HCT116 (cell line): ENCODE measurements around the gene PPP6R3. TPM values are rescaled to one million over a fixed set of nuclear protein-coding genes. Genes with fewer than 3 reads are reported as not detected.

Experiments
- ATAC-seq: fragments of 200-7000 bp; cut with Tn5 transposase; 2 replicates; pipeline ENCODE4 v1.9.1; 2020; ENCODE audit warnings: mild to moderate bottlenecking, moderate library complexity
- BruUV-seq: library from RNA; stranded (reverse); fragments of 400-500 nt; replicated peaks from 2 replicates; lab custom pipeline; 2021; lab: Mats Ljungman, UMichigan
- CTCF ChIA-PET: fragments of 300-600 bp; sonication (Branson Sonifier 250); formaldehyde crosslinking; loops from one replicate; lab custom pipeline; 2021; ENCODE audit warnings: antibody characterized with exemption; lab: Charles Lee
- POLR2A ChIA-PET: fragments of 300-600, 350-600 bp; sonication (Branson Sonifier 250); formaldehyde crosslinking; loops from one replicate; lab custom pipeline; 2021; ENCODE audit warnings: antibody characterized with exemption; lab: Charles Lee
- RAD21 ChIA-PET, 2 experiments: fragments of 300-600 bp; sonication (Branson Sonifier 250); formaldehyde crosslinking; loops; one replicate each; lab custom pipeline; 2023; ENCODE audit warnings: low total read pairs in 2 of 2; ENCODE audit not compliant: uncharacterized antibody in 2 of 2, unreplicated experiment in 2 of 2, low non-redundant PET in 1 of 2; lab: Charles Lee
- DNase-seq: peaks from one replicate; pipeline ENCODE4 v3.0.0-alpha.2; 2010; ENCODE audit warnings: low read depth, low spot score
- H2AFZ ChIP-seq: fragments of 200-600 bp; shearing (Covaris generic), sonication (generic); 2 replicates; pipeline ENCODE4 v1.6.1; 2017; ENCODE audit warnings: low read depth, mixed run types, mixed read lengths, antibody characterized with exemption, low read length; ENCODE audit not compliant: poor library complexity, severe bottlenecking
- H3K27ac ChIP-seq: 2 replicates; pipeline ENCODE4 v1.5.1; 2012; ENCODE audit warnings: low read depth, low read length
- H3K27me3 ChIP-seq: fragments of 200-600 bp; sonication (generic); 2 replicates; pipeline ENCODE4 v1.6.1; 2016; ENCODE audit warnings: mixed run types, low read length, mixed read lengths; ENCODE audit not compliant: insufficient read depth
- H3K36me3 ChIP-seq, 2 experiments: fragments of 200-500 bp in 1 of 2; fragments of 200-600 bp in 1 of 2; sonication (Bioruptor generic) in 1 of 2; sonication (generic) in 1 of 2; 2 replicates each; pipeline versions ENCODE4 v1.5.1 to v1.6.1; 2014 to 2016; ENCODE audit warnings: low read length in 2 of 2, inconsistent platforms in 1 of 2, mixed read lengths in 1 of 2, mixed run types in 1 of 2; ENCODE audit not compliant: insufficient read depth in 2 of 2, control insufficient read depth in 1 of 2
- H3K4me1 ChIP-seq, 2 experiments: fragments of 200-600 bp in 1 of 2; sonication (generic) in 1 of 2; 2 replicates each; pipeline versions ENCODE4 v1.5.1 to v1.6.1; 2012 to 2017; ENCODE audit warnings: low read length in 2 of 2, inconsistent platforms in 1 of 2, mild to moderate bottlenecking in 1 of 2, mixed read lengths in 1 of 2, mixed run types in 1 of 2, moderate library complexity in 1 of 2; ENCODE audit not compliant: insufficient read depth in 2 of 2, control insufficient read depth in 1 of 2
- H3K4me2 ChIP-seq: fragments of 200-600 bp; sonication (generic); 2 replicates; pipeline ENCODE4 v1.6.1; 2017; ENCODE audit warnings: mixed run types, low read length, mixed read lengths
- H3K4me3 ChIP-seq, 2 experiments: fragments of 200-600 bp in 1 of 2; sonication (generic) in 1 of 2; replicated peaks in 1 of 2; 2 replicates each; pipeline ENCODE4 v1.5.1; 2011 to 2016; ENCODE audit warnings: low read length in 2 of 2, control low read depth in 1 of 2, low read depth in 1 of 2, mild to moderate bottlenecking in 1 of 2, mixed read lengths in 1 of 2, mixed run types in 1 of 2
- H3K79me2 ChIP-seq: fragments of 200-600 bp; sonication (generic); 2 replicates; pipeline ENCODE4 v1.6.1; 2017; ENCODE audit warnings: mild to moderate bottlenecking, mixed run types, low read length, moderate library complexity, mixed read lengths; ENCODE audit not compliant: insufficient read depth
- H3K9ac ChIP-seq: fragments of 200-600 bp; sonication (generic); 2 replicates; pipeline ENCODE4 v1.6.1; 2016; ENCODE audit warnings: low read length, mixed read lengths
- H3K9me2 ChIP-seq: fragments of 200-600 bp; sonication (generic), shearing (Covaris generic); 2 replicates; pipeline ENCODE4 v1.6.1; 2017; ENCODE audit warnings: mixed run types, mild to moderate bottlenecking, moderate library complexity; ENCODE audit not compliant: insufficient read depth
- H3K9me3 ChIP-seq, 2 experiments: fragments of 200-500 bp in 1 of 2; fragments of 200-600 bp in 1 of 2; sonication (Bioruptor generic) in 1 of 2; sonication (generic) in 1 of 2; 2 replicates each; pipeline ENCODE4 v1.6.1; 2014 to 2017; ENCODE audit warnings: low read length in 2 of 2, mixed read lengths in 2 of 2, inconsistent platforms in 1 of 2, low read depth in 1 of 2, mild to moderate bottlenecking in 1 of 2, mixed run types in 1 of 2, moderate library complexity in 1 of 2; ENCODE audit not compliant: control insufficient read depth in 1 of 2, insufficient read depth in 1 of 2
- H4K20me1 ChIP-seq: fragments of 200-600 bp; sonication (generic), shearing (Covaris generic); 2 replicates; pipeline ENCODE4 v1.6.1; 2017; ENCODE audit warnings: mixed run types, mild to moderate bottlenecking, moderate library complexity; ENCODE audit not compliant: insufficient read depth
- CBX3 ChIP-seq: IDR thresholded peaks from 2 replicates; pipeline ENCODE4 v1.6.1; 2012; ENCODE audit warnings: low read depth
- CEBPB ChIP-seq: IDR thresholded peaks from 2 replicates; pipeline ENCODE4 v1.6.1; 2012; ENCODE audit warnings: low read depth
- EZH2phosphoT487 ChIP-seq: fragments of 200-600 bp; IDR thresholded peaks from 2 replicates; pipeline ENCODE4 v1.6.1; 2018; ENCODE audit warnings: antibody characterized with exemption, borderline replicate concordance
- JUND ChIP-seq: IDR thresholded peaks from 2 replicates; pipeline ENCODE4 v1.6.1; 2012
- POLR2A ChIP-seq: IDR thresholded peaks from 2 replicates; pipeline ENCODE4 v1.7.0; 2011; ENCODE audit warnings: borderline replicate concordance; ENCODE audit not compliant: insufficient read depth, insufficient read length; ENCODE audit errors: extremely low read depth
- POLR2AphosphoS5 ChIP-seq: IDR thresholded peaks from 2 replicates; pipeline ENCODE4 v1.6.1; 2011; ENCODE audit warnings: mild to moderate bottlenecking, low read depth, low read length, moderate library complexity
- RAD21 ChIP-seq: IDR thresholded peaks from 2 replicates; pipeline ENCODE4 v1.6.1; 2012; ENCODE audit warnings: low read depth, mild to moderate bottlenecking
- SIN3A ChIP-seq: IDR thresholded peaks from 2 replicates; pipeline ENCODE4 v1.6.1; 2012; ENCODE audit warnings: low read depth
- YY1 ChIP-seq: IDR thresholded peaks from 2 replicates; pipeline ENCODE4 v1.6.1; 2011; ENCODE audit warnings: low read length, low read depth, moderate library complexity, mild to moderate bottlenecking; ENCODE audit not compliant: insufficient replicate concordance; ENCODE audit errors: extremely low read depth
- ZFX ChIP-seq: fragments of 450-650 bp; IDR thresholded peaks from 2 replicates; pipeline ENCODE4 v1.6.1; 2017
- intact Hi-C: fragments of 100-400 bp; cut with micrococcal nuclease; formaldehyde crosslinking; loops from 2 replicates; pipeline ENCODE4 v1.10.0; 2022
- total RNA-seq: library from RNA; stranded (reverse); gene quantifications from one replicate; pipeline ENCODE4 v1.2.1, GENCODE V29; 2021; ENCODE audit not compliant: unreplicated experiment
- TF ChIP-seq, protein P1 (sequence below): IDR thresholded peaks from 2 replicates; pipeline ENCODE4 v1.6.1; 2012
- TF ChIP-seq, protein P2 (sequence below): IDR thresholded peaks from 2 replicates; pipeline ENCODE4 v1.6.1; 2012; ENCODE audit warnings: low read depth
- TF ChIP-seq, protein P3 (sequence below), 3 experiments: fragments of 200-600 bp in 1 of 3; sonication (generic) in 1 of 3; IDR thresholded peaks in 2 of 3; conservative IDR thresholded peaks in 1 of 3; 2 replicates each; pipeline ENCODE4 v1.5.1; 2012 to 2017; ENCODE audit warnings: low read depth in 2 of 3, low read length in 2 of 3, antibody characterized with exemption in 1 of 3, borderline replicate concordance in 1 of 3, control low read depth in 1 of 3, mild to moderate bottlenecking in 1 of 3, mixed read lengths in 1 of 3, mixed run types in 1 of 3, moderate library complexity in 1 of 3; ENCODE audit not compliant: insufficient read depth in 1 of 3
- TF ChIP-seq, protein P4 (sequence below): IDR thresholded peaks from 2 replicates; pipeline ENCODE4 v1.6.1; 2012

PPP6R3 gene
- total RNA-seq, 1 experiment from 2014 or later, result 113 TPM

DNA sequence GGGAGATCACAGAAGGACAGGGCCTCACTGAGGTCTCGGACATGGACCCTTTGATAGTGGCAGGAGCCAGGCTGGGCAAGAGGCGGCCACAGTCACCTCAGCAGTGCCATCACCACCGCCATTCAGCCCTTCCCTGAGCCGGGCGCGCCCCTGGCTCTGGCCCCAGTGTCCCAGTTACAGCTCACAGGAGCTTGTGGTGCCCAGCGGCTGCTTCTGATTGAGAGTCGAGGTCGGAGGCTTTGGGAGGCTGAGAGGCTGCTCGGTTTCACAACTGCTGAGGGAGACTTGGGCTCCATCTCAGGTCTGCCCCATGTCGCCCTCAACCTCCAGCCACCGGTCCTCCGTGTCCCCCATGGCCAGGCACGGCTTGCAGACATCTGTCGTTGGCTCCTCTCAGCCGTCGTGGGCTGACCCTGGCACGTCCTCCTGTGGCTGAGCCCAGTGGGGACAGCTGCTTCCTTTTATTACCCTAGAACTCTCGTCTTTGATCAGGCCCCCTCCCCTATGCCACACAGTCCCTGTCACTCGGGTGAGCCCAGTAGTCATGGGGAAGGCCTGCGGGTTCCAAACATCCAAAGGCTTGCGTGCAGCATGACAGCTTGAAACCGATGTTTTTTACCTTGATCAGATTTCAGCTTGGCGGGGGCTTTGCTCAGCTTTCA lies 28.4 kb upstream of the PPP6R3 start:
- Histone ChIP-seq H2AFZ (no peak overlapping the region), H3K9me2 (no peaks in the 10 kb centered on the region), H3K4me1 (peaks cover 0 to 8% of the 10 kb centered on the region in 2 experiments; a peak in 2 of 4 replicates), H3K9me3 (peaks cover 6 to 7% of the 10 kb centered on the region in 2 experiments; a peak in 2 of 4 replicates), H3K4me3 (no peak overlapping the region), H4K20me1 (no peaks in the 10 kb centered on the region), H3K79me2 (no peaks in the 10 kb centered on the region), H3K27me3 (no peaks in the 10 kb centered on the region), H3K27ac (no peak overlapping the region), H3K36me3 (peaks cover 8 to 23% of the 10 kb centered on the region in 2 experiments; a peak in 3 of 4 replicates), H3K4me2 (no peak overlapping the region), H3K9ac (no peak overlapping the region)
- DNase-seq (no peak), ATAC-seq (no peak)
- RAD21 ChIA-PET, result no interaction called here
- no TSS peak for BruUV-seq
- CTCF ChIA-PET, result no interaction called here
- intact Hi-C loops, result no loop called here
- TF ChIP-seq YY1, result no peak
- no peak for TF ChIP-seq POLR2AphosphoS5
- POLR2A ChIA-PET, result no interaction called here

GRCh38 chr11:68432874-68433273 lies 27.7 kb upstream of the PPP6R3 start:
- no peaks in the 10 kb centered on the region for H3K9me2 ChIP-seq
- peaks cover 8 to 23% of the 10 kb centered on the region in 2 experiments; a peak in 3 of 4 replicates for H3K36me3 ChIP-seq
- no peak overlapping the region for H3K4me2 ChIP-seq
- ChIA-PET CTCF (no interaction called here), POLR2A (no interaction called here), RAD21 (no interaction called here)
- H3K9ac ChIP-seq, result no peak overlapping the region
- DNase-seq (no peak), ATAC-seq (no peak)
- no peak overlapping the region for H3K4me3 ChIP-seq
- intact Hi-C loops, result no loop called here
- no peaks in the 10 kb centered on the region for H3K27me3 ChIP-seq
- BruUV-seq, result no TSS peak
- peaks cover 0 to 15% of the 10 kb centered on the region in 2 experiments; a peak in 2 of 4 replicates for H3K4me1 ChIP-seq
- peaks cover 6 to 7% of the 10 kb centered on the region in 2 experiments; a peak in 2 of 4 replicates for H3K9me3 ChIP-seq
- no peaks in the 10 kb centered on the region for H4K20me1 ChIP-seq
- H3K79me2 ChIP-seq, result no peaks in the 10 kb centered on the region
- no peak overlapping the region for H3K27ac ChIP-seq
- H2AFZ ChIP-seq, result no peak overlapping the region
- TF ChIP-seq EZH2phosphoT487, result no peak
- no peak for TF ChIP-seq YY1
- no peak for TF ChIP-seq CBX3
- TF ChIP-seq RAD21, result no peak
- TF ChIP-seq CEBPB, result no peak
- TF ChIP-seq, protein P1, sequence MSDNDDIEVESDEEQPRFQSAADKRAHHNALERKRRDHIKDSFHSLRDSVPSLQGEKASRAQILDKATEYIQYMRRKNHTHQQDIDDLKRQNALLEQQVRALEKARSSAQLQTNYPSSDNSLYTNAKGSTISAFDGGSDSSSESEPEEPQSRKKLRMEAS, result no peak
- no peak for TF ChIP-seq POLR2A
- TF ChIP-seq, protein P2, sequence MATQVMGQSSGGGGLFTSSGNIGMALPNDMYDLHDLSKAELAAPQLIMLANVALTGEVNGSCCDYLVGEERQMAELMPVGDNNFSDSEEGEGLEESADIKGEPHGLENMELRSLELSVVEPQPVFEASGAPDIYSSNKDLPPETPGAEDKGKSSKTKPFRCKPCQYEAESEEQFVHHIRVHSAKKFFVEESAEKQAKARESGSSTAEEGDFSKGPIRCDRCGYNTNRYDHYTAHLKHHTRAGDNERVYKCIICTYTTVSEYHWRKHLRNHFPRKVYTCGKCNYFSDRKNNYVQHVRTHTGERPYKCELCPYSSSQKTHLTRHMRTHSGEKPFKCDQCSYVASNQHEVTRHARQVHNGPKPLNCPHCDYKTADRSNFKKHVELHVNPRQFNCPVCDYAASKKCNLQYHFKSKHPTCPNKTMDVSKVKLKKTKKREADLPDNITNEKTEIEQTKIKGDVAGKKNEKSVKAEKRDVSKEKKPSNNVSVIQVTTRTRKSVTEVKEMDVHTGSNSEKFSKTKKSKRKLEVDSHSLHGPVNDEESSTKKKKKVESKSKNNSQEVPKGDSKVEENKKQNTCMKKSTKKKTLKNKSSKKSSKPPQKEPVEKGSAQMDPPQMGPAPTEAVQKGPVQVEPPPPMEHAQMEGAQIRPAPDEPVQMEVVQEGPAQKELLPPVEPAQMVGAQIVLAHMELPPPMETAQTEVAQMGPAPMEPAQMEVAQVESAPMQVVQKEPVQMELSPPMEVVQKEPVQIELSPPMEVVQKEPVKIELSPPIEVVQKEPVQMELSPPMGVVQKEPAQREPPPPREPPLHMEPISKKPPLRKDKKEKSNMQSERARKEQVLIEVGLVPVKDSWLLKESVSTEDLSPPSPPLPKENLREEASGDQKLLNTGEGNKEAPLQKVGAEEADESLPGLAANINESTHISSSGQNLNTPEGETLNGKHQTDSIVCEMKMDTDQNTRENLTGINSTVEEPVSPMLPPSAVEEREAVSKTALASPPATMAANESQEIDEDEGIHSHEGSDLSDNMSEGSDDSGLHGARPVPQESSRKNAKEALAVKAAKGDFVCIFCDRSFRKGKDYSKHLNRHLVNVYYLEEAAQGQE, result no peak
- TF ChIP-seq, protein P3, sequence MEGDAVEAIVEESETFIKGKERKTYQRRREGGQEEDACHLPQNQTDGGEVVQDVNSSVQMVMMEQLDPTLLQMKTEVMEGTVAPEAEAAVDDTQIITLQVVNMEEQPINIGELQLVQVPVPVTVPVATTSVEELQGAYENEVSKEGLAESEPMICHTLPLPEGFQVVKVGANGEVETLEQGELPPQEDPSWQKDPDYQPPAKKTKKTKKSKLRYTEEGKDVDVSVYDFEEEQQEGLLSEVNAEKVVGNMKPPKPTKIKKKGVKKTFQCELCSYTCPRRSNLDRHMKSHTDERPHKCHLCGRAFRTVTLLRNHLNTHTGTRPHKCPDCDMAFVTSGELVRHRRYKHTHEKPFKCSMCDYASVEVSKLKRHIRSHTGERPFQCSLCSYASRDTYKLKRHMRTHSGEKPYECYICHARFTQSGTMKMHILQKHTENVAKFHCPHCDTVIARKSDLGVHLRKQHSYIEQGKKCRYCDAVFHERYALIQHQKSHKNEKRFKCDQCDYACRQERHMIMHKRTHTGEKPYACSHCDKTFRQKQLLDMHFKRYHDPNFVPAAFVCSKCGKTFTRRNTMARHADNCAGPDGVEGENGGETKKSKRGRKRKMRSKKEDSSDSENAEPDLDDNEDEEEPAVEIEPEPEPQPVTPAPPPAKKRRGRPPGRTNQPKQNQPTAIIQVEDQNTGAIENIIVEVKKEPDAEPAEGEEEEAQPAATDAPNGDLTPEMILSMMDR (IDR thresholded peaks at IDR 0.05 in 2 of 3, conservative IDR thresholded peaks at IDR 0.05 in 1 of 3; ENCODE audit: borderline replicate concordance in 1 of 3, insufficient read depth in 1 of 3, low read depth in 2 of 3, low read length in 2 of 3), result no peak
- no peak for TF ChIP-seq ZFX
- TF ChIP-seq SIN3A, result no peak
- TF ChIP-seq, protein P4, sequence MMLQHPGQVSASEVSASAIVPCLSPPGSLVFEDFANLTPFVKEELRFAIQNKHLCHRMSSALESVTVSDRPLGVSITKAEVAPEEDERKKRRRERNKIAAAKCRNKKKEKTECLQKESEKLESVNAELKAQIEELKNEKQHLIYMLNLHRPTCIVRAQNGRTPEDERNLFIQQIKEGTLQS, result no peak
- TF ChIP-seq JUND, result no peak
